OCI-LY1 (cell line): ENCODE measurements around the gene SLC25A46.
A peak's percentile ranks its signal among the peaks of the same experiment; 100 is the strongest.

Source experiments
- CTCF ChIP-seq: fragments of 200-600 bp; sonication (generic), shearing (Covaris generic); IDR thresholded peaks from 2 replicates; pipeline ENCODE4 v1.5.1; 2017; ENCODE audit warnings: mild to moderate bottlenecking, antibody characterized with exemption, low read length, moderate library complexity, mixed read lengths
- EZH2 ChIP-seq: fragments of 200-600 bp; sonication (generic), shearing (Covaris generic); IDR thresholded peaks from 2 replicates; pipeline ENCODE4 v1.8.0; 2017; ENCODE audit warnings: borderline replicate concordance, mixed run types, mild to moderate bottlenecking, antibody characterized with exemption, low read length, moderate library complexity, mixed read lengths

- TF ChIP-seq CTCF (peak; percentile 15; the same call in 1 of the 2 replicates), EZH2 (no peak)
These were observed 22.3 kb upstream of the SLC25A46 start for GRCh38 chr5:110716247-110717245.
